Suprapubic skin (tissue), 4 donors: ENCODE data around the gene CLC. TPM values are rescaled to one million over a fixed set of nuclear protein-coding genes. Genes with fewer than 3 reads are reported as not detected.

Experiments used
- DNase-seq, 2 donors: peaks; one replicate each; pipeline ENCODE4 v3.0.0-alpha.2; 2019; ENCODE audit warnings: low spot score in 2 of 2
- H3K27ac ChIP-seq: fragments of 200-600 bp; sonication (generic); one replicate; pipeline ENCODE4 v1.5.1; 2019
- H3K27me3 ChIP-seq: fragments of 200-600 bp; sonication (generic); one replicate; pipeline ENCODE4 v1.5.1; 2019
- H3K36me3 ChIP-seq: fragments of 200-600 bp; sonication (generic); one replicate; pipeline ENCODE4 v1.5.1; 2019
- H3K4me1 ChIP-seq: fragments of 200-600 bp; sonication (generic); one replicate; pipeline ENCODE4 v1.5.1; 2019
- H3K4me3 ChIP-seq: fragments of 200-600 bp; sonication (generic); one replicate; pipeline ENCODE4 v1.5.1; 2019; ENCODE audit warnings: mild to moderate bottlenecking
- H3K9me3 ChIP-seq: fragments of 200-600 bp; sonication (generic); one replicate; pipeline ENCODE4 v1.5.1; 2019
- CTCF ChIP-seq, 2 donors: fragments of 200-600 bp in 1 of 2; fragments of 450-650 bp in 1 of 2; sonication (generic) in 1 of 2; IDR thresholded peaks; one replicate each; pipeline ENCODE4 v1.5.1; 2016 to 2019; ENCODE audit warnings: antibody characterized with exemption in 2 of 2, mild to moderate bottlenecking in 1 of 2, moderate library complexity in 1 of 2
- EP300 ChIP-seq: sonication (generic); formaldehyde crosslinking; IDR thresholded peaks from one replicate; pipeline ENCODE4 v1.6.1; 2017; ENCODE audit warnings: antibody characterized with exemption
- POLR2A ChIP-seq, 2 donors: fragments of 450-650 bp; IDR thresholded peaks; one replicate each; pipeline ENCODE4 v1.6.1; 2017; ENCODE audit warnings: antibody characterized with exemption in 2 of 2, mild to moderate bottlenecking in 2 of 2, moderate library complexity in 2 of 2
- POLR2AphosphoS5 ChIP-seq, 3 donors: sonication (generic); formaldehyde crosslinking; IDR thresholded peaks; one replicate each; pipeline ENCODE4 v1.6.1; 2017; ENCODE audit warnings: antibody characterized with exemption in 3 of 3
- WGBS: methylation state at CpG from one replicate; pipeline ENCODE4 v1.1.5; 2018; 5-methylcytosine and 5-hydroxymethylcytosine counted together
- total RNA-seq, 4 donors: library from RNA; depleted of rRNA; stranded (reverse); fragments of >200 nt; gene quantifications; one replicate each; pipeline ENCODE4 v1.1.0, GENCODE V29; 2016

CLC gene
- total RNA-seq, 4 donors from 2014 or later, result not detected

DNA sequence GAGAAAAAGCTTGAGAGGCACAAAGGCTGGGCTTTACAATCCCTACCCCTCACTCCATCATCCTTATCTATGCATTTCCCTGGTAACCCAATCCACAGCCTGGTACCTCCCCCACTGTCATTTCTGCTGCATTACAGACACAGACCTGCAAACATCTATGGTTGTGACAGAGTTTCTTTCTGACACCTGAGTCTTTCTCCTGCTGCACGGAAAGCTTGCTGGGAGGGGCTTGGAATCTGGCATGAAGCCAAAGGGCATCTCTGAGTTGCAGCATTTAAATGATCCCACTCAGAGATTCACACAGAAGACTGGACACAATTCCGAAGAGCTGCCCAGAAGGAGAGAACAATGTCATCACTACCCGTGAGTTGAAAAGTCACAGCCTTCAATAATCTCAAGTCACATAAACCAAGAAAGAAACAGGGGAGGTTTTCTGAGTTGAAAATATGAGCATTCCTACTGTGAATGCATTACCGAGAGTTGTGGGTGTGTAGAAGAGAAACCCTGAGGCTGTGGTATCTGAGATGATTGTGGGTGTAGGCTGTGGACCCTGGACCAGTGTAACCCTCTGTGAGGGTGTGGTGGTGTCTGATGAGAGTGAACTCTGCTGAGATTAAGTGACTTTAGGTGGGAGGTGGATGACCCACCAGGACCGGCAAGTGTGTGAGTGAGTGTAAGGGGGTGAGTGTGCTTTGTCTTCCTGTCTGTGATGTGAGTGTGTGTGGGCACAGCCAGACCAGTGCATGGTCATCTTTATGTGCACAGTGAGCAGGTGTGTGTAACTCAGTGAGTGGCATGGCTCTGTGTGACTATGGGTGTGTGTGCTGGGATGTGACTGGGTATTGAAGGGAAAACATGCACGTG is 33.4 kb downstream of the CLC start, which contains the start of gene LGALS14:
TSS of gene LGALS14 (plus strand) at position 301 of the 864 bp plus-strand sequence. CDS start at position 349, 48 bp downstream.
- no peaks in the 10 kb centered on the region for H3K4me1 ChIP-seq
- H3K36me3 ChIP-seq, result no peaks in the 10 kb centered on the region
- H3K27me3 ChIP-seq, result peaks cover 9% of the 10 kb centered on the region
- no peak within 1 kb of the TSS for H3K4me3 ChIP-seq
- 55% methylated on average over 6 of the region's 6 CpGs for WGBS
- DNase-seq, result no peak
- no peak within 1 kb of the TSS for H3K27ac ChIP-seq
- TF ChIP-seq CTCF (IDR thresholded peaks at IDR 0.05), result no peak
- no peak for TF ChIP-seq EP300
- no peak for TF ChIP-seq POLR2AphosphoS5 (IDR thresholded peaks at IDR 0.05)
- no peak for TF ChIP-seq POLR2A (IDR thresholded peaks at IDR 0.05)
- H3K9me3 ChIP-seq, result no peaks in the 10 kb centered on the region

- TF ChIP-seq POLR2A (IDR thresholded peaks at IDR 0.05), result no peak
- TF ChIP-seq CTCF (IDR thresholded peaks at IDR 0.05), result no peak
- TF ChIP-seq EP300, result no peak
- no peak for TF ChIP-seq POLR2AphosphoS5 (IDR thresholded peaks at IDR 0.05)
- 71% methylated on average over 5 of the region's 5 CpGs for WGBS
These were observed 36.5 kb downstream of the CLC start for GRCh38 chr19:39701291-39701690.

GRCh38 chr19:39698535-39698934 is 39.3 kb downstream of the CLC start:
- no peaks in the 10 kb centered on the region for H3K9me3 ChIP-seq
- no peak overlapping the region for H3K4me3 ChIP-seq
- H3K27ac ChIP-seq, result no peak overlapping the region
- H3K36me3 ChIP-seq, result no peaks in the 10 kb centered on the region
- H3K4me1 ChIP-seq, result no peaks in the 10 kb centered on the region
- no peak for TF ChIP-seq POLR2AphosphoS5 (IDR thresholded peaks at IDR 0.05)
- TF ChIP-seq CTCF (IDR thresholded peaks at IDR 0.05), result no peak
- no peak for TF ChIP-seq EP300
- no peak for TF ChIP-seq POLR2A (IDR thresholded peaks at IDR 0.05)
- H3K27me3 ChIP-seq, result peaks cover 22% of the 10 kb centered on the region
- no peak for DNase-seq

More at GRCh38 chr19:39701291-39701690, 36.5 kb downstream of the CLC start:
- DNase-seq, result no peak
- no peaks in the 10 kb centered on the region for H3K4me1 ChIP-seq
- H3K9me3 ChIP-seq, result no peaks in the 10 kb centered on the region
- no peak overlapping the region for H3K27ac ChIP-seq
- H3K27me3 ChIP-seq, result peaks cover 9% of the 10 kb centered on the region
- no peak overlapping the region for H3K4me3 ChIP-seq
- H3K36me3 ChIP-seq, result no peaks in the 10 kb centered on the region

- no peak overlapping the region for H3K4me3 ChIP-seq
- 76% methylated on average over 2 of the region's 2 CpGs for WGBS
- H3K27me3 ChIP-seq, result peaks cover 21% of the 10 kb centered on the region
- no peak overlapping the region for H3K27ac ChIP-seq
- no peaks in the 10 kb centered on the region for H3K9me3 ChIP-seq
- no peaks in the 10 kb centered on the region for H3K4me1 ChIP-seq
- no peak for TF ChIP-seq POLR2AphosphoS5 (IDR thresholded peaks at IDR 0.05)
- TF ChIP-seq EP300, result no peak
- TF ChIP-seq POLR2A (IDR thresholded peaks at IDR 0.05), result no peak
- no peak for TF ChIP-seq CTCF (IDR thresholded peaks at IDR 0.05)
- DNase-seq, result no peak
- no peaks in the 10 kb centered on the region for H3K36me3 ChIP-seq
These were observed 41.4 kb downstream of the CLC start for GRCh38 chr19:39696387-39696786.

- Histone ChIP-seq H3K27me3 (peaks cover 16% of the 10 kb centered on the region), H3K4me1 (no peaks in the 10 kb centered on the region), H3K36me3 (no peaks in the 10 kb centered on the region), H3K9me3 (no peaks in the 10 kb centered on the region), H3K27ac (no peak overlapping the region), H3K4me3 (no peak overlapping the region)
- no peak for TF ChIP-seq POLR2A (IDR thresholded peaks at IDR 0.05)
- TF ChIP-seq EP300, result no peak
- no peak for TF ChIP-seq POLR2AphosphoS5 (IDR thresholded peaks at IDR 0.05)
- TF ChIP-seq CTCF (IDR thresholded peaks at IDR 0.05), result no peak
- DNase-seq, result no peak
- WGBS, result 66% methylated on average over 2 of the region's 2 CpGs
These were observed 42.1 kb downstream of the CLC start for GRCh38 chr19:39695759-39696158.
